GM19351 (cell line): ENCODE results near the gene LIN54.
"Not testable (repeated sequence)": the region's sequence is repeated elsewhere in the genome, so short reads cannot be mapped to it uniquely, and the experiment has no call there.

Experiments
- ATAC-seq: cut with Tn5 transposase; IDR thresholded peaks from one replicate; pipeline ENCODE4 v1.9.1; 2021; ENCODE audit warnings: mild to moderate bottlenecking, moderate library complexity; ENCODE audit not compliant: unreplicated experiment

The LIN54 gene

DNA sequence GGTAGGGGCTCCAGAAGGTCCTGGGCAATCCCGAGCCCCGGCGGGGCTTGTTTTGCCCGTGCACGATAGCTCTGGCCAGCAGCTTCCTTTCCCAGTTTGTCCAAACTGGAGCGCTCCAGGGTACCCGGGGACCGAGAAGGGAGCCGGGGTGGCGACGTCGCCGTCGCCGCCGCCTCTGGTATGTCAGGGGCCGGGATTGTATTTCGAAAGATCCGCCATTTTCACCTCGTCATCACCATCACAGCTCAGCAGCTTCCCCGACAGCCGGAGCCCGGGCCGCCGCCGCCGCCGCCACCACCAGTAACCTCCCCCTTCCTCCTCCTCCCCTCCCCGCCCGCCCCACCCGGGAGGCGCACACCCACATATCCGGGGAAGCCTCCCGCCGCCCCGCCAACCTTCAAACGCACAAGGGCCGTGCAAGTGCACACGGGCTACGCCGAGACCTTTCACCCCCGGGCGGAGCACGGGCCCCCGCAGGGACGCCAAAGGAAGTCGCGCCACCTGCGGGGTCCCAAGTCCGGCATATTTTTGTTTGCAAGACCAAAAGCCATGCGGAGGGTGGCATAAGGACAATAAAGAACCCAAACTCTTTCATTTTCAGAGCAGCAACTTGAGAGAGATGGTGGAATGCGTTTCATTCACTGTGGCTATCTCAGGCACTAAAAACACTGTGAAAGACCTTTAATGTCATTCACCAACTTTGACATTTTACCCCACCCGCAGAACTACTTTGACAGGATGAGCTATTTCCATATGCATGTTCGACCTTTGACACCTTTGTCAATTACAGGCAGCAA is at the start of gene LIN54:
TSS of gene LIN54 (minus strand) at position 302 of the 797 bp plus-strand sequence. CDS start 25,979 bp downstream, outside the sequence.
- peak; percentile 48 for ATAC-seq

DNA sequence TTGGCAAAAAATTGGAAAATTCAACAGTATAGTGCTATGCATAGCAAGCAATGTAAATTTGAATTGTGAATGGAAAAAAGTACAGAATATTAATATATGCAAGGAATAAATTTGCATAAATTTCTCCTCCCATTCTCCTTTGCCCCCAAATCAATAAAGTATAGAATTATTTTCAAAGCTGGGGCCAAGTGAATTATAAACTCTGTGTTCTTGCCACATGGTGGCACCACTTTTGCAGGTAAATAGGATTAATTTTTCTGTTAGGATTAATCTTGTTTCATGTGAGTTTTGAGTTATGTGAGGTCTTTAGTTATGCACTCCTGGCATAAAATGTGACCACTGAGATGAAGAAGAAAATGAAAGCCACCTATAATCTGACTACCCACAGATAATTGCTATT is 44.3 kb upstream of the LIN54 start:
- ATAC-seq, result no peak

DNA sequence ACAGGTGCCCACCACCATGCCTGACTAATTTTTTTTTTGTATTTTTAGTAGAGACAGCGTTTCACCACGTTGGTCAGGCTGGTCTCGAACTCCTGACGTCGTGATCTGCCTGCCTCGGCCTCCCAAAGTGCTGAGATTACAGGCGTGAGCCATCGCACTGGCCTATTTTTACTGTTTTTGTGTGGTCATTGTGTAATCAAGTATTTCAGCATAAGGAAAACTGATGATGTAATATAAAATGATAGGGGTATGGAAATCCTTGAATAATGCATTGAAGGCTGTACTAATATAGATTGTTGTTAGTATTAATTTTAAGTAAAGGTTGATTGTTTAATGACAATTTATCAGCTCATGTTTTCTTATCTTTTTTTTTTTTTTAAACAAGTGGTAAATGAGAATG is 38.2 kb upstream of the LIN54 start:
- ATAC-seq, result not testable (repeated sequence)

DNA sequence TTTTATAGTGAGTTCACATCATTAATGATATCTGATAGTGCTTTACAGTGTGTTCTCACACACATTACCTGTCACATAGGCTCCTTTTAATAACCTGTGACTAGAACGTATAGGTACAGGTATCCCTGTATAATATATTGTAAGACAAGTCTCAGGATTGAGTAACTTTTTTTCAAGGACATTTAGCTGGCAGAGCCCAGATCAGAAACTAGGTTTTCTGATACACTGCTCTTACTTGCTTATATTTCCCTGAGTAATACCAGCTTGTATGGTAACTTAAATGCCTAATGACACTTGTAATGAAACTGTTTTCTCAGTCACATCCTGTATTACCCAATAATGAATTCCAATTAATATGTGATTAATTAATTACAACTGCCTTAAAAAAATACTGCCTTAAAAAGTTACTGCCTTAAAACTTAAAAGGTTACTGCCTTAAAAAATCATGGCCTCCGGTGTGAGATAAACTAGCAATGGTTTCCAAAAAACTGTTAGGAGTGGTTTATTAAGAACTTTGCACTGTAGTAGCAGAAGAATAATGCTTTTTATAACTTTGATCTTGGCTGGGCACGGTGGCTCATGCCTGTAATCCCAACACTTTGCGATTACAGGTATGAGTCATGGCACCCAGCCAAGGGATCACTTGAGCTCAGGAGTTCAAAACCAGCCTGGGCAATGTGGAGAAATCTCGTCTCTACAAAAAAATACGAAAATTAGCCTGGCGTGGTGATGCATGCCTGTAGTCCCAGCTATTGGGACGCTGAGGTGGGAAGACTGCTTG is 36.3 kb upstream of the LIN54 start:
- ATAC-seq, result no peak

DNA sequence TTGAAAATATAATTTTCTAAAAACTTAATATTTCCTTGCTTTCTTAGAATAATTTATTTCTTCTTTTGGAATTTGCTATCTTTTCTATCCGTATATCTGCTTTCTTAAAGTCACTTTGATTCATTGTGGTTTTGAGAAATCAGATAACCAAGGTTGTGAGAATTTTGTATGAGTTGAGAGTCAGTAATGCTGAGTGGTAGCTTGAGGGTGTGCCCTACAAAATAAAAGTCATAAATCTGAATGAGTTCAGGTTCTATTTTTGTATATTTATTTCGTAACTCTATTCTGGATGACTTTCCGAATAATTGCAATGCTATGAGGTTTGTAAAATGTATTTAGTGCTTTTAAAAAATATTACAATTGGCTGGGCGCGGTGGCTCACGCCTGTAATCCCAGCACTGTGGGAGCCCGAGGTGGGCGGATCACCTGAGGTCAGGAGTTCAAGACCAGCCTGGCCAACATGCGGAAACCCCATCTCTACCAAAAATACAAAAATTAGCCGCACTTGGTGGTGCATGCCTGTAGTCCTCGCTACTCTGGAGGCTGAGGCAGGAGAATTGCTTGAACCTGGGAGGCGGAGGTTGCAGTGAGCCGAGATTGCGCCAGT is 33.3 kb upstream of the LIN54 start:
- no peak for ATAC-seq

DNA sequence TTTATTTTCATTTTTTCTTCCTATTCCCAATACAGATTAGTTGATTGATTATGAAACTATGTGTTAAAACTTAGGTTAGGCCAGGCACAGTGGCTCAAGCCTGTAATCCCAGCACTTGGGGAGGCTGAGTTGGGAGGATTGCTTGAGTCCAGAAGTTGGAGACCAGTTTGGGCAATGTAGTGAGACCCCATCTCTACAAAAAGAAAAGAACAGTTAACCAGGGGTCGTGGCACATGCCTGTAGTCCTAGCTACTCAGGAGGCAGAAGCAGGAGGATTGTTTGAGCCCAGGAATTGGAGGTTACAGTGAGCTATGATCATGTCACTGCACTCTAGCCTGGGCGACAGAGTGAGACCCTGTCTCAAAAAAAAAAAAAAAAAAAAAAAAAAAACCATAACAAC is 32.5 kb upstream of the LIN54 start:
- not testable (repeated sequence) for ATAC-seq

DNA sequence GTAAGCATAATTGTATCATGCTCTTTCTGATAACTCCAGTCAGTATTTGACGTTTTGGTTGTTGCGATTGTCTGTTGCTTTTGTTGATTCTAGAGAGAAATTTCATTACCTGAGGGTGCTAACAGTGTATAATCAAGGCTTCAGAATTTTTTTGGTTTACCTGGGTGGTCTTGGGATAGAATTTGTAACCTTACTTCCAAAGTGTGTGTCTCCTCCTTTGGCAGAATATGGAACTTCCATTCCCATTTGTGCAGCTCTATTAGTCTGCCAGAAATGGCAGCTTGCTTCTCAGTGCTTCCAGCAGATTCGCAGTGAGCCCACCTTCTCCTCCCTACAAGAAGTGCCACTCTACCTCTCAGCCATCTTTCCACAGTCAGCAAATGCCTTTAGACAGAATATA is 29.6 kb upstream of the LIN54 start:
- ATAC-seq, result no peak

DNA sequence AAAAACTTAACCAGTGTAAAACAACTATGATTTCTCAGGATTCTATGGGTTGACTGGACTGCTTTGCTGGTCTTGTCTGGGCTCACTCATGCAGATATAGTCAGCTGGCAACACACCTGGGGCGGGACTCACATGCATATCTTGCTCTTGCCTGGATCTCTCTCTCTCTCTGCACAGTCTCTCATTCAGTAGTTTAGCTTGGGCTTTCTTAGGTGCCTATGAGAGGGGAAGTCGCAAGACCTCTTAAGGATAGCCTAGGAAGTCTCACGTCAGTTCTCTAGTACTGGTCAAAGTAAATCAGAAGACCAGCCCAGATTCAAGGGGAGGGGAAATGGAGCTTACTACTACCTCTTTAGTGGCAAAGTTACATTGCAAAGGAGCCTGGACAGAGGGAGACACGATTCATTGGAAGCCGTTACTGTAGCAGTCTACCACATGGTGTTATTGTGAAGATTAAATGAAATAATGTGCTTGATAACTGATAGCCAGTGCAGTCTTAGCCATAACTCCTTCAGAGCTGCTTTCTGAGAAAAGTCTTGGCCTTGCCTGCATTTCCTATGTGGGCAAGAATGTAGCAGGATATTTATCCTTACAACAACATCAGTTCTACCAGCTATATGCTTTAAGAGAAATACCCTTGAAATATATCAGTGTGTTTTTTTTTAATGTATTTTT is 26.5 kb upstream of the LIN54 start:
- ATAC-seq, result no peak

DNA sequence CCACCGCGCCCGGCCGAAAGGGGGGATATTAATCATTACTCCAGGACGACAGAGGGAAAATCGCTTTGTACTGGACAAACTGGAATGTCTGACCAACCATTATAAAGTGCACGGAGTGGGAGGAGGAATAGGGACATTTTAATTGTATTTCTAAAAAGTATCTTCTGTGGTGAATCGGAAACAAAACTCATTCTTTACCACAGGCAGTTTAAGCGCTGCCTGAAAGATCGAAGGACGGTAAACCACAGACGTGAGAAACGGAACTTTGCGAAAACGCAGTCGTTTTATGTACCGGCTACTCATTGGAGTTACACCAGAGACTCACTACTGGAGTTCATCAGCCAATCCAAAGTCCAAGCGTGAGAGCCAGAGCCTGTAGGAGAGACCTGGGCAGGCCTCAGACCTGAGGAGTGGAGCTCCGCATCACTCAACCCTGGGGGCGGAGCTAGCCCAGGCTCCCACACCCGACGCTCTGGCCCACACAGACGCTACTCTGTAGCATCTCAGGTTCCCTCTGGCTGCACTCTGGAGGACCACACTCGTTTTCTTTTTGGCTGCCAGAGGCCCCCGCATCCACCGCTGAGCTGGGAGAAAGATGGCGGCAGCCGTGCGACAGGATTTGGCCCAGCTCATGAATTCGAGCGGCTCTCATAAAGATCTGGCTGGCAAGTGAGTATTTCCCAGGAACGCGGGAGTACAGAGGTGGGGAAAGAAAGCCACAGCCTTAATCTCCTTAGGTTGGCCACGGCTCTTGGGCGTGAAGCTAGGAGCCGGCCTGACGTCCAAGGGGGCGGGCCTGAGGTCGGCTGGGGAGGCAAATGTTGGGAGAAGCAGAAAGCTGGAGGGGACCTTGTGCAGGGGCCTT is 24.2 kb upstream of the LIN54 start, which contains the start of gene COPS4:
TSS of gene COPS4 (plus strand) at position 554 of the 865 bp plus-strand sequence. CDS start at position 596, 42 bp downstream.
- peak; percentile 98 for ATAC-seq

DNA sequence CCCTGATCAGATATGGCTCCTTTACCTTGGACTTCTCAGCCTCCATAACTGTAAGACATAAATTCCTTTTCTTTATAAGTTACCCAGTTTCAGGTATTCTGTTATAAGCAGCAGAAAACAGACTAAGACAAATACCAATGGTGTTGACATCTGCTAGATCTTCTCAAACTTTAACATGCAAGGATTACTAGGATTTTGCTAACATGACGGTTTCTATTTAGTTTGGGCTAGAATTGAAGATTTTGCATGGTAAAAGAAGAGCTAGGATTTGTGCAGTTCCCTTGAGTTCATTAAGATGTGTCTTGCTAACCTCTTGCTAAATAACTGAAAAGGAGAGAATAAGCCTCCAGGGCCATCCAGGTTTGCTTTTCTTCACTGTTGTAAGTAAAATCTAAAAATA is 19.1 kb upstream of the LIN54 start:
- no peak for ATAC-seq

DNA sequence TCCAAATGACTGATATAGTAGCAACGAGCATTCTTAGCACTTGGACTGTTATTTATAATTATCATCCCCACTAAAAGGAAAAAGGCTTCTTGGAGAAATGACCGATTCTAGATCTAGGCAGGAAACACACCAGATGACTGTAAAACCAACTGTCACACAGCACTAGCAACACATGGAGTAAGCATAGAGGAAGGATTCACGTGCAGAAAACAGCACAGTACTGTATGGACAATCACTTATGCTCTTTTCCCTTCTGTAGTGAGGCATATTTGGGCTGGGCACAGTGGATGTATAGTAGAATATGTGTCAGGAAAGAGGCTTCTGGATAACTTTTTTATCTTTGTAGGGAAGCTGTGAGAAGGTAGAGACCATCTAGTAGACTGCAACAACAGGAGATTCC is 18.4 kb upstream of the LIN54 start:
- ATAC-seq, result no peak

DNA sequence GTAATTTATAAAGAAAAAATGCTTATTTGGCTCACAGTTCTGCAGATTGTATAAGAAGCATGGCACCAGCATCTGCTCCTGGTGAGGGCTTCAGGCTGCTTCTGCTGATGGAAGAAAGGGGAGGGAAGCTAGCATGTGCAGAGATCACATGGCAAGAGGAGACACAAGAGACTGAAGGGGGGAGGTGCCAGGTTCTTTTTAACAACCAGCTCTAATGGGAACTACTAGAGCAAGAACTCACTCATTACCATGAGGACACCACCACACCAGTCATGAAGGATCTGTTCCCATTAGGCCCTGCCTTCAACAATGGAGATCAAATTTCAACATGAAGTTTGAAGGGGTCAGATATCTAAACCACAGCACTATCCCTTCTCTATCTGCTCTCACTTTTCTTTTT is 14.9 kb upstream of the LIN54 start:
- no peak for ATAC-seq

DNA sequence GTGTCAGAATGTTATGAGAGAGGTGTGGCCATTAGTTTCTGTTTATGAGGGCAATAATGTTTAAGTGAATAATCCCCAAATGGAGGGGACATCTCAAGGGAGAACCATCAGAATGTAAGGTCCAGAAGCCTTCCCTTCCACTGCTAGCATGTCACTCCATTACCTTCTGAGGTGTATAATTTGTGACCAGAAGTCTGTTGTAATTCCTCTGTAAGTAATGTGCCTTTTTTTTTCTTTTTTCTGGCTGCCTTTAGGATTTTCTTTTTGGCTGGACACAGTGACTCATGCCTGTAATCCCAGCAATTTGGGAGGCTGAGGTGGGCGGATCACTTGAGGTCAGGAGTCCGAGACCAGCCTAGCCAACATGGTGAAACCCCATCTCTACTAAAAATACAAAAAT is 13.6 kb upstream of the LIN54 start:
- ATAC-seq, result no peak

DNA sequence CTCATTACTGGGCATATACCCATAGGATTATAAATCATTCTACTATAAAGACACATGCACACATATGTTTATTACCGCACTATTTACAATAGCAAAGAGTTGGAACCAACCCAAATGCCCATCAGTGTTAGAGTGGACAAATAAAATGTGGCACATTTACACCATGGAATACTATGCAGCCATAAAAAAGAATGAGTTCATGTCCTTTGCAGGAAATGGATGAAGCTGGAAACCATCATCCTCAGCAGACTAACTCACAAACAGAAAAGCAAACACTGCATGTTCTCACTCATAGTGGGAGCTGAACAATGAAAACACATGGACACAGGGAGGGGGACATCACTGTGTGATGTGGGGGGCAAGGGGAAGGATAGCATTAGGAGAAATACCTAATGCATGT is 13.0 kb upstream of the LIN54 start:
- ATAC-seq, result not testable (repeated sequence)

DNA sequence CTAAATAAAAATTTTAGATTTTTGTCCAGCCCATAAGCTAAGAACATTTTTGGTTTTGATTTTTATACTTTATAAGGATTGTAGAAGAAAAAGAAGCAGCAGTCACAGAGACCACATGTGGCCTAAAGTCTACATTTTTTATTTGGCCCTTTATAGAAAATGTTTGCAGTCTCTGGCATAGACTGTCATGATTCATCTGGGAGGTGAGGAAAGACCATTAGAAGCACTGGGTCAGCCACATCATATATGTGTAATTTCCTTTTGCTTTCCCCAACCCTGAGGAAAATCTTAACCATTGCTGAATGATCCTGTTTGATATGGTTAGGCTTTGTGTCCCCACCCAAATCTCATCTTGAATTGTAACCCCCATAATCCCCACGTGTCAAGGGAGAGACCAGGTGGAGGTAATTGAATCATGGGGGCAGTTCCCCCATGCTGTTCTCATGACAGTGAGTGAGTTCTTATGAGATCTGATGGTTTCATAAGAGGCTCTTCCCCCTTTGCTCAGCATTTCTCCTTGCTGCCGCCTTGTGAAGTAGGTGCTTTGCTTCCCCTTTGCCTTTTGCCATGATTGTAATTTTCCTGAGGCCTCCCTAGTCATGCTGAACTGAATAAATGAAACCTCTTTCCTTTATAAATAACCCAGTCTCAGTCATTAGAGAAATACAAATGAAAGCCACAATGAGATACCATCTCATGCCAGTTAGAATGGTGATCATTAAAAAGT is 12.3 kb upstream of the LIN54 start:
- no peak for ATAC-seq

DNA sequence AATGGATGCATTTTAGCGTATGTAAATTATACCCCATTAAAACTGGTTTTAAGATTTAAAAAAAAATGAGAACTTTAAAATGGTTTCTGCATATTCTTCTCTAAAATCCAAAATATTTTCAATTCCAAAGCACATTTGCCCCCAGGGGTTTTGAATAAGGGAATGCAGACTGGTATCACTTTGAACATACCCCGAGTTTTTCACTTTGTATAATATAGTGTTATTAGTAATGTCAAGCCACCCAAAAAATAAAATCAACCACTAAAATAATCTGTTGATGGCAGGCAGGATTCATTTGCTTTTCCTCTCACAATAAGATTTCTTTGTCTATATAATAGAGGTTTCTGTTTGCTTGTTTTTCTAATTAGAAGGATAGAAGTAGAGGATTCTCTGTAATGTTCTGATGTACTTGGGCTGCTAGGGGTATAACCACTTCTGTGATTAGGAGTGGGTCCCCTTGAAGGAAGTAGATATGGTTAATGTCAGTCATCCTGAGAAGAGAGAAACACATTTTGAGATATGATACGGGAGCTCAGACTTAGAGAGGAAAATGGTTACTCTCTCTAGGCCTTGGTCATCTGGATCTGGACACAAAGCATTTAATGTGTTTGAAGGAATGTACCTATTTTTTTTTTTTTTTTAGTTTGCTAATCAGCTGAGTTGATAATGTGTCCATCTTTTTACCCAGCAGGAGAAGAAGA is 9.3 kb upstream of the LIN54 start:
- peak; percentile 85 for ATAC-seq

DNA sequence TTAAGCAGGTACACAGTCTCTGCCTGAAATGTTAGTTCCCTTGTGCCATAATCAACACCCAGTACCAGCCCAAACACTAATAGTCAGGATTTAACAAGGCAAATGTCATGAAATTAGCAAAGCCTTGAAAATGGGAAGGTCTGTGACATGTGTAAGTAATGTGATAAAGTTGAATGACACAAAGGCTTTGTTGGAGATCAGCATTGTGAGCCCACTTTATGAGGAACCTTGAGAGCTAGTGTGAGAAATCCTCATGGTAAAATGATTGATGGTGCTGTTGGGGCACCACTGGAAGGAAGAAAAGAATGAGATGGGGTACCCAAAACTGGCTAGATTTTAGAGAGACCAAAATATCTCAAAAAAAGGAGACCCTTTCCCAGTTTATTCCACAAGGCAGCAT is 3.3 kb upstream of the LIN54 start:
- ATAC-seq, result no peak

DNA sequence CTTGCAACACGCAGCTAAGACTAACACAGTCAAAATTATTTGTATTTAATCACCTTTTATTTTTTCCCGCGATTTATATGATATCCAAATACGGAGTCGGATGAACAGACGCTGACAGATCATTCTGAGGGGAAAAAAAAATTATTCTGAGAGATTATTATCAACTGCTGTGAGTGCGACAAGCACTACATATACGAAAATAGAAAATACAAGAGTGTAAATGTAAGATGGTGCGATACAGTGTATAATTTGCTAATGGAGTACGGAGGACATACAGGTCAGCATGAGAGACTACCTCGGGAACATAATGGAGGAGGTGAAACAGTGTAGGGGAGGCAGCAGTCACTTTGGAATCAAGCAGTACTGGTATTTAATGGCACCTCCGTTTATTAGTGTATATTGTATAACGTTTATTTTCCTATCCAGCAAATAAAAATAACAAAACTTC is 2.8 kb upstream of the LIN54 start:
- ATAC-seq, result no peak
